Measurements from ENCODE around the gene MYH3.

DNA sequence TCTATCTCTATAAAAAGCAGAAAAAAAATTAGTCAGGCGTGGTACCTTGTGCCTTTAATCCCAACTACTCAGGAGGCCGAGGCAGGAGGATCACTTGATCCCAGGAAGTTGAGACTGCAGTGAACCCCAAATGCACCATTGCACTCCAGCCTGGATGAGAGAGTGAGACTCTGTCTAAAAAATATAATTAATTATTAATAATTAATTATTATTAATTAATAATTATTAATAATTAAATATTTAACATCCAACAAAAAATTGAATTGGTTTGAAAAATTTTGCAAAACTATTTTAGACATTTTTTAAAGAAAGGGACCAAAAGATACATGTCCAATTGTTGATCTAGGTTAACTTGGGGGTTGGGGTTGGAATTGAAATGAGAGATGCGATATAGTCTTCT lies 51.0 kb downstream of the MYH3 start:
- TF ChIP-seq, protein P1, sequence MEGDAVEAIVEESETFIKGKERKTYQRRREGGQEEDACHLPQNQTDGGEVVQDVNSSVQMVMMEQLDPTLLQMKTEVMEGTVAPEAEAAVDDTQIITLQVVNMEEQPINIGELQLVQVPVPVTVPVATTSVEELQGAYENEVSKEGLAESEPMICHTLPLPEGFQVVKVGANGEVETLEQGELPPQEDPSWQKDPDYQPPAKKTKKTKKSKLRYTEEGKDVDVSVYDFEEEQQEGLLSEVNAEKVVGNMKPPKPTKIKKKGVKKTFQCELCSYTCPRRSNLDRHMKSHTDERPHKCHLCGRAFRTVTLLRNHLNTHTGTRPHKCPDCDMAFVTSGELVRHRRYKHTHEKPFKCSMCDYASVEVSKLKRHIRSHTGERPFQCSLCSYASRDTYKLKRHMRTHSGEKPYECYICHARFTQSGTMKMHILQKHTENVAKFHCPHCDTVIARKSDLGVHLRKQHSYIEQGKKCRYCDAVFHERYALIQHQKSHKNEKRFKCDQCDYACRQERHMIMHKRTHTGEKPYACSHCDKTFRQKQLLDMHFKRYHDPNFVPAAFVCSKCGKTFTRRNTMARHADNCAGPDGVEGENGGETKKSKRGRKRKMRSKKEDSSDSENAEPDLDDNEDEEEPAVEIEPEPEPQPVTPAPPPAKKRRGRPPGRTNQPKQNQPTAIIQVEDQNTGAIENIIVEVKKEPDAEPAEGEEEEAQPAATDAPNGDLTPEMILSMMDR (IDR thresholded peaks at IDR 0.05): no peak
- TF ChIP-seq POLR2A (IDR thresholded peaks at IDR 0.05): no peak

Data from thyroid gland (tissue), 4 donors.